Left forelimb (tissue), 1 donor: ENCODE results near the gene CAPN3.

Experiments
- DNase-seq: peaks from one replicate; pipeline ENCODE4 v3.0.0-alpha.2; 2018; ENCODE audit warnings: low spot score

The CAPN3 gene

GRCh38 chr15:42358141-42358540 lies 1.2 kb upstream of the CAPN3 start:
- DNase-seq, result no peak

- no peak for DNase-seq
These were observed 684 bp downstream of the CAPN3 start for GRCh38 chr15:42359985-42360384.

GRCh38 chr15:42360535-42361112 lies 1.3 kb downstream of the CAPN3 start:
- DNase-seq, result no peak

GRCh38 chr15:42363487-42363886 lies 4.2 kb downstream of the CAPN3 start:
- DNase-seq, result no peak

- DNase-seq, result no peak
These were observed 4.6 kb downstream of the CAPN3 start for GRCh38 chr15:42363942-42364341.

DNA sequence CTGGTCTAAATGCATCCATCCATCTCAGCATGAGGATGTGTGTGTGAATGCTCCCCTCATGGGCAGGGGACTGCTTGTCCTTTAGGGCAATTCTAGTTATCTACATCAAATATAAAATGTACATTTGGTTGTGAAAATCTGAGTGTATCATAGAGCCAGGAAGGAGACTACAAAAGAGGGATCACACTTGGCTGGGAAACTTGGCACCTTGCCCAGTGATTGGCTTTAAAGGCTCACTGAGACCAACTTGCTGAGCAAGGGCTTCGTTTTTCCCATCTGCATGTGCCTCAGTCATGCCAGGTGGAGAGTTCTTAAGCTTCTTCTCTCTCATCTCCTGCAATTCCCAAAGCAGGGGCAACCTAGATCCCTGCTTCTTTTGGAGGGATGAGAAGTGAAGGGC lies 5.2 kb downstream of the CAPN3 start:
- no peak for DNase-seq

DNA sequence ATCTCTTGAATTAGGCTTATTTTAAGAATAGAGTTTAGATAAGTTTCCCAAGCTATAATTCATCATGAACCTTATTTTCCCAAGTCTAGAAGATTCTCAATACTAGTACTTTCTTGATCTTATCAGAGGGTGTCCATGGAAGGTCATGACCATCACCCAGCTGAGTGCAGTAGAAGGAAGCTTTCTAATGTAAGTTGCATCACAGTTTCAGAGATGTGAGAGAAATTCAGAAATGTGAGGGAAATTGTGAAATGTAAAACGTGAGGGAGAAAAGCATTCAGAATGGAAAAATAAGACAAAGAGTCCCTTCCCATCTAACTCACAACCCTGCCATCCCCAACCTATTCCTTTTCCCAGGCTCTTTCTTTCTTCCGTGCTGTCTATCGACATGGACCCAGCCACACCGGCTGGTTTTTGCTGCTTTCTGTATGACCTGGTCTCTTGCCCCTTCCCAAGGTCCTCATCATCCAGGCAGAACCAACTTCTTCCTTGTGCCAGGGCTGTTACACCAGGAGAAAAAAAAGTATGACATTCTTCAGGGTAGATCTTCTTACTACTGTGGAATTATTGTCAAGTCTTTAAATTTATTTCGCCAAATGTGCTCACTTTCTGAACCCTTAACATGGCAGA lies 6.7 kb downstream of the CAPN3 start:
- no peak for DNase-seq

- no peak for DNase-seq
These were observed 7.7 kb downstream of the CAPN3 start for GRCh38 chr15:42367041-42367440.

GRCh38 chr15:42368096-42368495 lies 8.8 kb downstream of the CAPN3 start:
- no peak for DNase-seq

- no peak for DNase-seq
These were observed 11.8 kb downstream of the CAPN3 start for GRCh38 chr15:42371096-42371495.

- no peak for DNase-seq
These were observed 14.0 kb downstream of the CAPN3 start for GRCh38 chr15:42373274-42373673.

DNA sequence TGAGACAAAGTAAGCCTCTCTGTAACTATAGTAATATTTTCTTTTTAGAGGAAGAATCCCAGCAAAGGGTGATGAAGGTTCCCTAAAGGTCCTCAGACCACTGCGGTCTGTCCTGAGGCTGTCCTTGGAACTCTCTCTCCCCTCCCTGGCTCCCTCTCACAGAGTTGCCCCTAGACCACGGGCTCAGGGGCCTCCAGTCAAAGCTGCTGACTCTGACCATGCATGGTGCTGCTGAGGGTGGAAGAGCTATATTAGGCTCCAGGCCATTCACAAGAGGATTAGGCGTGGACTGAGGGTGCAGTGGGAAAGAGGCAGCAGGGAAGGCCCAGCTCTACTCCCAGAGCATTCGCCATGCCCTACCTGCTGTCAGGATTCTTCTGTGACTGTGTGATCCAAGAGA lies 14.6 kb downstream of the CAPN3 start:
- DNase-seq, result no peak

DNA sequence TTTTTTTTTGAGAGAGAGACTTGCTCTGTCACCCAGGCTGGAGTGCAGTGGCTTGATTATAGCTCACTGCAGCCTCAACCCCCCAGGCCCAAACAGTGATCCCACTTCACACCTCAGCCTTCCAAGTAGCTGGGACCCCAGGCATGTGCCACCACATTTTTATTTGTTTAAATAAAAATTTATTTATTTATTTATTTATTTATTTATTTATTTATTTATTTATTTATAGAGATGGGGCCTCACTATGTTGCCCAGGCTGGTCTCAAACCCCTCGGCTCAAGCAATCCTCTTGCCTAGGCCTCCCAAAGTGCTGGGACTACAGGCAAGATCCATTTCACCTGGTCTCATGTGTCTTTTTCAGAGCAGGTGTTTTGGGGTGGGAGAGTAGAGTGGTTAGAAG lies 15.5 kb downstream of the CAPN3 start:
- no peak for DNase-seq

DNA sequence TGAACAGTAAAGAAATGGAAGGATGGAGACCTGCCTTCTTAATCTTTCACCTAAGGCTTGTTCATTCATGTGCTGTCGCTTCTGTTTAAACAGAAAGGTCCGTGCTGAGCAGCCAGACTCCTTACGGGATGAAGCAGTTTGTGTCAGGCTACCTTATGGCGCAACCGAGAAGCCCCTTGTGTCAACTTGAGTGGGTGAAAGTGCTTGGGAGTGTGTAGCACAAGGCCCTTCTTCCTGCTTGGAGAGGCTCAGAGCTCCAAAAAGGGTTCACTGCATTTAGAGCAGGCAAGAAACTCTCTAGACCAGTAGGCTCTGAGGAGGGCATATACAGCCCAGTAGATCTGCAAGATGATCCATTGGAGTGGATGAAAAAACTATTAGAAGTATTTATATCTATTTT lies 16.0 kb downstream of the CAPN3 start:
- DNase-seq, result no peak

GRCh38 chr15:42375941-42376340 lies 16.6 kb downstream of the CAPN3 start:
- DNase-seq, result no peak

GRCh38 chr15:42378011-42378410 lies 18.7 kb downstream of the CAPN3 start:
- no peak for DNase-seq

DNA sequence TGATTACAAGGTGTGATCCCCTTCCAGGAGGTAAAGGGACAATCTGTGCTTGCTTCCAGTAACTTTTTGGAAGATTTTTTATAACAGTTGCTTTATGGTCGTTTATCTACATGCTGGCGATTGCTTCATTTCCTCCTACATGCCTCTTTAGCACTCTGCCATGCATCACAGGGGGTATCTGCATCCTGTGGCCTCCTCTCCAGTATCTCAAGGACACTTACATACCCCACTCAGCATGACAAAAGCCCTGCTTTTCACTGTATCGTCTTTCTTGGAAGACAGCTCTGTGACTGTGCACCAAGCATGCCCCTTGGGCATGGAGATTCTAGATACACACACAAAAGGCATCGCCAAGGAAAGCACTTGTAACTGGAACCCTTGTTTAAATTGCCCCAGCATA lies 25.3 kb downstream of the CAPN3 start:
- DNase-seq, result no peak

GRCh38 chr15:42385206-42385979 lies 26.1 kb downstream of the CAPN3 start:
- no peak for DNase-seq

- DNase-seq, result no peak
These were observed 26.8 kb downstream of the CAPN3 start for GRCh38 chr15:42385980-42386700.

- no peak for DNase-seq
These were observed 28.3 kb downstream of the CAPN3 start for GRCh38 chr15:42387603-42388002.

DNA sequence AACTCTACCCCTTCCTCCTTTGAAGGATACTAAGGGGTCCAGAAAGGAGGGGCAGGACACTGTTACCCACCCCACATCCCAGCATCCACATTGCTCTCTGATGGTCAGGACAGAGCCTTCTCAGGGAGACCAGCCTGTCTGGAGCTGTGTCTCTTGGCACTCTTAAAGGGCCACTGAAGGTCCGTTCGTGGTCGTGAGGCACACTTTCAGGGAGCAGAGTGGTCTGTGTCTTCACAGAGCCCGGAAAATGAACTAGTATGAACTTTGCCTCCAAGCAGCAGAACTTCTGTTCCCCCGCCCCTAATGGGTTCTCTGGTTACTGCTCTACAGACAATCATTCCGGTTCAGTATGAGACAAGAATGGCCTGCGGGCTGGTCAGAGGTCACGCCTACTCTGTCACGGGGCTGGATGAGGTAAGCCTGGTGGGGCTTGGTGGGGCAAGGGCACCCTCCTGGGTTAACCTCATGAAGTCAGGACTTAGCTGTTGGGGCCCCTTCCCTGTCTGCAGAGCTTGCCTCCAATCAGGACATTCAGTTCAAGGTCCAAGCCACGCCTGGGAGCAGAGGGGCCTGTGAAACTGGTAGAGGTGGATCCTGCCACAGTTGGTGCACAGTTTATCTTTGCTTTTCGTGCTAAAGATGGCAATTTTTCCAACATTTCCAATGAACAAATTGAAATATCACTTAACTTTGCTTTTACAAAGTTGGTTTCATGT lies 33.2 kb downstream of the CAPN3 start:
- no peak for DNase-seq

- no peak for DNase-seq
These were observed 34.8 kb downstream of the CAPN3 start for GRCh38 chr15:42394106-42394505.
